ENCODE measurements around the gene KIF11.
"Not testable (repeated sequence)": the region's sequence is repeated elsewhere in the genome, so short reads cannot be mapped to it uniquely, and the experiment has no call there.

The KIF11 gene

GRCh38 chr10:92629945-92630344 is 37.0 kb downstream of the KIF11 start:
- H3K36me3 ChIP-seq (ENCODE audit: control insufficient read depth in 5 of 5, insufficient read depth in 5 of 5, low read length in 5 of 5), result no peaks in the 10 kb centered on the region
- H3K27ac ChIP-seq (ENCODE audit: low read depth, low read length), result no peak overlapping the region
- no peak overlapping the region for H3K4me3 ChIP-seq (ENCODE audit: low read depth in 1 of 5, low read length in 5 of 5)
- H3K9ac ChIP-seq (ENCODE audit: low read length in 5 of 5), result no peak overlapping the region
- H3K4me1 ChIP-seq (ENCODE audit: control insufficient read depth in 5 of 5, insufficient read depth in 5 of 5, low read length in 5 of 5), result no peaks in the 10 kb centered on the region
- no peaks in the 10 kb centered on the region for H3K9me3 ChIP-seq (ENCODE audit: control insufficient read depth in 5 of 5, low read length in 5 of 5)
- H3K27me3 ChIP-seq (ENCODE audit: control insufficient read depth in 5 of 5, insufficient read depth in 4 of 5, low read length in 5 of 5), result no peaks in the 10 kb centered on the region

GRCh38 chr10:92638037-92638436 is 45.1 kb downstream of the KIF11 start:
- H3K9ac ChIP-seq (ENCODE audit: low read length in 5 of 5), result no peak overlapping the region
- no peaks in the 10 kb centered on the region for H3K36me3 ChIP-seq (ENCODE audit: control insufficient read depth in 5 of 5, insufficient read depth in 5 of 5, low read length in 5 of 5)
- no peaks in the 10 kb centered on the region for H3K27me3 ChIP-seq (ENCODE audit: control insufficient read depth in 5 of 5, insufficient read depth in 4 of 5, low read length in 5 of 5)
- H3K27ac ChIP-seq (ENCODE audit: low read depth, low read length), result no peak overlapping the region
- no peaks in the 10 kb centered on the region for H3K4me1 ChIP-seq (ENCODE audit: control insufficient read depth in 5 of 5, insufficient read depth in 5 of 5, low read length in 5 of 5)
- no peak overlapping the region for H3K4me3 ChIP-seq (ENCODE audit: low read depth in 1 of 5, low read length in 5 of 5)
- H3K9me3 ChIP-seq (ENCODE audit: control insufficient read depth in 5 of 5, low read length in 5 of 5), result no peaks in the 10 kb centered on the region

- Histone ChIP-seq H3K9ac (ENCODE audit: low read length in 5 of 5) (no peak overlapping the region), H3K4me3 (ENCODE audit: low read depth in 1 of 5, low read length in 5 of 5) (no peak overlapping the region), H3K27me3 (ENCODE audit: control insufficient read depth in 5 of 5, insufficient read depth in 4 of 5, low read length in 5 of 5) (no peaks in the 10 kb centered on the region), H3K4me1 (ENCODE audit: control insufficient read depth in 5 of 5, insufficient read depth in 5 of 5, low read length in 5 of 5) (no peaks in the 10 kb centered on the region), H3K27ac (ENCODE audit: low read depth, low read length) (no peak overlapping the region), H3K36me3 (ENCODE audit: control insufficient read depth in 5 of 5, insufficient read depth in 5 of 5, low read length in 5 of 5) (no peaks in the 10 kb centered on the region), H3K9me3 (ENCODE audit: control insufficient read depth in 5 of 5, low read length in 5 of 5) (no peaks in the 10 kb centered on the region)
These were observed 47.2 kb downstream of the KIF11 start for GRCh38 chr10:92640107-92640506.

- no peak overlapping the region for H3K9ac ChIP-seq (ENCODE audit: low read length in 5 of 5)
- no peak overlapping the region for H3K27ac ChIP-seq (ENCODE audit: low read depth, low read length)
- H3K4me3 ChIP-seq (ENCODE audit: low read depth in 1 of 5, low read length in 5 of 5), result no peak overlapping the region
- H3K36me3 ChIP-seq (ENCODE audit: control insufficient read depth in 5 of 5, insufficient read depth in 5 of 5, low read length in 5 of 5), result no peaks in the 10 kb centered on the region
- no peaks in the 10 kb centered on the region for H3K27me3 ChIP-seq (ENCODE audit: control insufficient read depth in 5 of 5, insufficient read depth in 4 of 5, low read length in 5 of 5)
- H3K9me3 ChIP-seq (ENCODE audit: control insufficient read depth in 5 of 5, low read length in 5 of 5), result no peaks in the 10 kb centered on the region
- no peaks in the 10 kb centered on the region for H3K4me1 ChIP-seq (ENCODE audit: control insufficient read depth in 5 of 5, insufficient read depth in 5 of 5, low read length in 5 of 5)
These were observed 48.6 kb downstream of the KIF11 start for GRCh38 chr10:92641492-92641891.

- H3K27ac ChIP-seq (ENCODE audit: low read depth, low read length), result no peak overlapping the region
- no peaks in the 10 kb centered on the region for H3K27me3 ChIP-seq (ENCODE audit: control insufficient read depth in 5 of 5, insufficient read depth in 4 of 5, low read length in 5 of 5)
- H3K9ac ChIP-seq (ENCODE audit: low read length in 5 of 5), result no peak overlapping the region
- no peaks in the 10 kb centered on the region for H3K9me3 ChIP-seq (ENCODE audit: control insufficient read depth in 5 of 5, low read length in 5 of 5)
- H3K4me3 ChIP-seq (ENCODE audit: low read depth in 1 of 5, low read length in 5 of 5), result no peak overlapping the region
- H3K36me3 ChIP-seq (ENCODE audit: control insufficient read depth in 5 of 5, insufficient read depth in 5 of 5, low read length in 5 of 5), result no peaks in the 10 kb centered on the region
- no peaks in the 10 kb centered on the region for H3K4me1 ChIP-seq (ENCODE audit: control insufficient read depth in 5 of 5, insufficient read depth in 5 of 5, low read length in 5 of 5)
These were observed 52.0 kb downstream of the KIF11 start for GRCh38 chr10:92644921-92645320.

GRCh38 chr10:92650864-92651263 is 57.9 kb downstream of the KIF11 start:
- not testable (repeated sequence) for H3K36me3 ChIP-seq (ENCODE audit: control insufficient read depth in 5 of 5, insufficient read depth in 5 of 5, low read length in 5 of 5); H3K9me3 ChIP-seq (ENCODE audit: control insufficient read depth in 5 of 5, low read length in 5 of 5); H3K9ac ChIP-seq (ENCODE audit: low read length in 5 of 5); H3K4me3 ChIP-seq (ENCODE audit: low read depth in 1 of 5, low read length in 5 of 5); H3K27ac ChIP-seq (ENCODE audit: low read depth, low read length); H3K4me1 ChIP-seq (ENCODE audit: control insufficient read depth in 5 of 5, insufficient read depth in 5 of 5, low read length in 5 of 5); H3K27me3 ChIP-seq (ENCODE audit: control insufficient read depth in 5 of 5, insufficient read depth in 4 of 5, low read length in 5 of 5)

GRCh38 chr10:92655426-92655825 is 62.5 kb downstream of the KIF11 start:
- Histone ChIP-seq H3K36me3 (ENCODE audit: control insufficient read depth in 5 of 5, insufficient read depth in 5 of 5, low read length in 5 of 5) (no peaks in the 10 kb centered on the region), H3K4me3 (ENCODE audit: low read depth in 1 of 5, low read length in 5 of 5) (no peak overlapping the region), H3K27ac (ENCODE audit: low read depth, low read length) (no peak overlapping the region), H3K27me3 (ENCODE audit: control insufficient read depth in 5 of 5, insufficient read depth in 4 of 5, low read length in 5 of 5) (no peaks in the 10 kb centered on the region), H3K9ac (ENCODE audit: low read length in 5 of 5) (no peak overlapping the region), H3K4me1 (ENCODE audit: control insufficient read depth in 5 of 5, insufficient read depth in 5 of 5, low read length in 5 of 5) (no peaks in the 10 kb centered on the region), H3K9me3 (ENCODE audit: control insufficient read depth in 5 of 5, low read length in 5 of 5) (no peaks in the 10 kb centered on the region)

GRCh38 chr10:92656266-92656961 is 63.5 kb downstream of the KIF11 start:
- H3K36me3 ChIP-seq (ENCODE audit: control insufficient read depth in 5 of 5, insufficient read depth in 5 of 5, low read length in 5 of 5), result no peaks in the 10 kb centered on the region
- H3K27me3 ChIP-seq (ENCODE audit: control insufficient read depth in 5 of 5, insufficient read depth in 4 of 5, low read length in 5 of 5), result no peaks in the 10 kb centered on the region
- no peak overlapping the region for H3K9ac ChIP-seq (ENCODE audit: low read length in 5 of 5)
- H3K9me3 ChIP-seq (ENCODE audit: control insufficient read depth in 5 of 5, low read length in 5 of 5), result peaks cover 0 to 3% (median 0%) of the 10 kb centered on the region in 5 donors
- H3K4me1 ChIP-seq (ENCODE audit: control insufficient read depth in 5 of 5, insufficient read depth in 5 of 5, low read length in 5 of 5), result no peaks in the 10 kb centered on the region
- H3K4me3 ChIP-seq (ENCODE audit: low read depth in 1 of 5, low read length in 5 of 5), result no peak overlapping the region
- H3K27ac ChIP-seq (ENCODE audit: low read depth, low read length), result no peak overlapping the region

- H3K36me3 ChIP-seq (ENCODE audit: control insufficient read depth in 5 of 5, insufficient read depth in 5 of 5, low read length in 5 of 5), result no peaks in the 10 kb centered on the region
- no peak overlapping the region for H3K27ac ChIP-seq (ENCODE audit: low read depth, low read length)
- H3K9ac ChIP-seq (ENCODE audit: low read length in 5 of 5), result no peak overlapping the region
- no peaks in the 10 kb centered on the region for H3K27me3 ChIP-seq (ENCODE audit: control insufficient read depth in 5 of 5, insufficient read depth in 4 of 5, low read length in 5 of 5)
- no peaks in the 10 kb centered on the region for H3K4me1 ChIP-seq (ENCODE audit: control insufficient read depth in 5 of 5, insufficient read depth in 5 of 5, low read length in 5 of 5)
- peaks cover 0 to 3% (median 0%) of the 10 kb centered on the region in 5 donors for H3K9me3 ChIP-seq (ENCODE audit: control insufficient read depth in 5 of 5, low read length in 5 of 5)
- H3K4me3 ChIP-seq (ENCODE audit: low read depth in 1 of 5, low read length in 5 of 5), result no peak overlapping the region
These were observed 64.1 kb downstream of the KIF11 start for GRCh38 chr10:92657024-92657423.

GRCh38 chr10:92662848-92663247 is 69.9 kb downstream of the KIF11 start:
- H3K36me3 ChIP-seq (ENCODE audit: control insufficient read depth in 5 of 5, insufficient read depth in 5 of 5, low read length in 5 of 5), result no peaks in the 10 kb centered on the region
- H3K27ac ChIP-seq (ENCODE audit: low read depth, low read length), result no peak overlapping the region
- no peaks in the 10 kb centered on the region for H3K27me3 ChIP-seq (ENCODE audit: control insufficient read depth in 5 of 5, insufficient read depth in 4 of 5, low read length in 5 of 5)
- H3K4me3 ChIP-seq (ENCODE audit: low read depth in 1 of 5, low read length in 5 of 5), result no peak overlapping the region
- no peaks in the 10 kb centered on the region for H3K4me1 ChIP-seq (ENCODE audit: control insufficient read depth in 5 of 5, insufficient read depth in 5 of 5, low read length in 5 of 5)
- H3K9me3 ChIP-seq (ENCODE audit: control insufficient read depth in 5 of 5, low read length in 5 of 5), result peaks cover 3 to 21% (median 8%) of the 10 kb centered on the region in 5 donors
- H3K9ac ChIP-seq (ENCODE audit: low read length in 5 of 5), result no peak overlapping the region

Measured in subcutaneous abdominal adipose tissue (tissue), 5 donors.